MCF 10A (cell line): Measurements from ENCODE around the gene SMARCC1. TPM values are rescaled to one million over a fixed set of nuclear protein-coding genes. Genes with fewer than 3 reads are reported as not detected.
"Not testable (repeated sequence)": the region's sequence is repeated elsewhere in the genome, so short reads cannot be mapped to it uniquely, and the experiment has no call there.

Source experiments
- Bru-seq: library from RNA; stranded (reverse); fragments of 400-500 nt; gene quantifications from one replicate; lab custom pipeline; 2021; lab: Mats Ljungman, UMichigan
- BruChase-seq, 2 experiments: library from RNA; stranded (reverse); fragments of 400-500 nt; gene quantifications; one replicate each; lab custom pipeline; 2021; lab: Mats Ljungman, UMichigan
- BruUV-seq: library from RNA; stranded (reverse); fragments of 400-500 nt; replicated peaks from 2 replicates; lab custom pipeline; 2021; lab: Mats Ljungman, UMichigan
- CTCF ChIA-PET: fragments of 300-600 bp; sonication (Branson Sonifier 250); formaldehyde crosslinking; extraction: SDS; loops from one replicate; lab custom pipeline; 2021; ENCODE audit warnings: antibody characterized with exemption, inconsistent platforms; lab: Yijun Ruan, JAX
- POLR2A ChIA-PET: fragments of 300-600, 350-650 bp; sonication (Branson Sonifier 250); formaldehyde crosslinking; extraction: SDS; loops from one replicate; lab custom pipeline; 2020; ENCODE audit warnings: antibody characterized with exemption, inconsistent platforms; lab: Yijun Ruan, JAX
- DNase-seq: peaks from one replicate; pipeline ENCODE4 v3.0.0-alpha.2; 2018; ENCODE audit not compliant: unreplicated experiment
- H3K27ac Mint-ChIP-seq: one replicate; pipeline ENCODE4 v1.8.0; 2022; ENCODE audit warnings: mild to moderate bottlenecking, low read depth, mixed read lengths; ENCODE audit not compliant: unreplicated experiment
- H3K27me3 Mint-ChIP-seq: one replicate; pipeline ENCODE4 v1.8.0; 2022; ENCODE audit warnings: mixed read lengths; ENCODE audit not compliant: insufficient read depth, unreplicated experiment
- H3K36me3 Mint-ChIP-seq: one replicate; pipeline ENCODE4 v1.8.0; 2022; ENCODE audit warnings: mild to moderate bottlenecking, moderate library complexity, mixed read lengths; ENCODE audit not compliant: insufficient read depth, unreplicated experiment
- H3K4me1 Mint-ChIP-seq: one replicate; pipeline ENCODE4 v1.8.0; 2022; ENCODE audit warnings: mixed read lengths; ENCODE audit not compliant: insufficient read depth, unreplicated experiment
- H3K4me3 Mint-ChIP-seq: one replicate; pipeline ENCODE4 v1.8.0; 2022; ENCODE audit warnings: mild to moderate bottlenecking, moderate library complexity, mixed read lengths; ENCODE audit not compliant: unreplicated experiment
- H3K9me3 Mint-ChIP-seq: one replicate; pipeline ENCODE4 v1.8.0; 2022; ENCODE audit warnings: mixed read lengths; ENCODE audit not compliant: unreplicated experiment
- intact Hi-C: fragments of 100-400 bp; cut with micrococcal nuclease; formaldehyde crosslinking; loops from 2 replicates; pipeline ENCODE4 v1.14.1; 2022
- long read RNA-seq: library from polyadenylated mRNA; stranded (forward); transcript quantifications from one replicate; pipeline ENCODE4 v2.0.0, GENCODE V29; 2022
- total RNA-seq: library from RNA; stranded (reverse); gene quantifications from 2 replicates; pipeline ENCODE4 v1.2.3, GENCODE V29; 2022
- TF ChIP-seq, protein P1 (sequence below): fragments of 200-600 bp; IDR thresholded peaks from one replicate; pipeline ENCODE4 v1.8.0; 2022; ENCODE audit warnings: antibody characterized with exemption, mild to moderate bottlenecking; ENCODE audit not compliant: unreplicated experiment

The SMARCC1 gene
- total RNA-seq (59.1 and 77.5 TPM in 2 replicates), Bru-seq, nascent RNA (percentile 82 among the genes with signal in this experiment), BruChase-seq, experiment 1, labeled RNA remaining after a 6-hour chase (percentile 78 among the genes with signal in this experiment), BruChase-seq, experiment 2, labeled RNA remaining after a 2-hour chase (percentile 73 among the genes with signal in this experiment)
- long read RNA-seq, full-length matches to known transcripts, result 45 of 78 reads
- long read RNA-seq, partial matches to known transcripts, result 14 of 78 reads
- long read RNA-seq, other reads (novel, unspliced or antisense), result 19 of 78 reads

DNA sequence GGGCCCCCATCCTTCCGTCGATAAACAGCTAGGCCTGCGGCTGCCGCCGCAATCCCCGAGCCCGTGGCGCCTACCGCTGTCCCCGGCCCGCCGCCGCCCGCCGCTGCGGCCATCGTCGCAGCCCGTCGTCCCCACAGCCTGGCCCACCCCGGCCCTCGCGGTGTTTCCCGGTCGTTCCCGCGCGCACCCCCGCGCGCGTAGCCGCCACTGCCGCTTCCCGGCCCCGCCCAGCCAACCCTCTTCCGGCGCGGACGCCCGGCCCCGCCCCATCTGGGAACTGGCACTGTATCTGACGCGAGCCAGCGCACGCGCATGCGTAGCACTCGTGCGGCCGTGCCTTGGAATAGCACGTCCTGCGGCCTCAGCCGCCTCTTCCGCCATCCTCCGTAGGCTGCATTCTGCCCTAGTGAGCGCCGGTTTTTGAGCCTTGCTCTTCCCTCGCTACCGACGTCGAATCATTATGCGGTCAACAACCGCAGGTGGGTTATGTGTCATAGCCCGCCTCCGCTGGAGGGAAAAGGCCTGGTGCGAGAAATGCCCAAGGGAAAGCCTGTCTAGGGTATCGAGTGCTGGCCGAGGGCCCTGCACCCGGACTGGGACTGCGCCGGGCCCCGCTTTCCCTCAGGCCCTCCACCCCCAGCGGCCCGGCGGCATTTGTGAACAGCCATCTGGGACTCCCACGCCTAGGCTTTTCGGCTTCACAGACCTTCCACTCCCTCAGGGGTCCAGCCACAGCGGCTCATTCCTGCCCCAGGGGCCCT, at the start of gene SMARCC1:
Gene SMARCC1, minus strand, starts transcription at position 209 of the 761 bp plus-strand sequence. Its CDS starts 96 bp downstream, at position 113.
- intact Hi-C loops, result loop anchor here (10.0 kb wide), 1 partner anchor 117 kb away; no protein-coding TSS in a partner anchor
- H3K27ac Mint-ChIP-seq, result peak within 1 kb of the TSS; percentile 96
- no peaks in the 10 kb centered on the region for H3K9me3 Mint-ChIP-seq
- ChIA-PET CTCF (no interaction called here), POLR2A (interaction anchor here (0.6 to 3.5 kb wide), 12 partner anchors 14 to 834 kb away, joined by 3 to 22 read pairs (median 4); partner anchors contain the start of gene DHX30)
- H3K4me1 Mint-ChIP-seq, result peaks cover 5% of the 10 kb centered on the region
- H3K4me3 Mint-ChIP-seq, result peak within 1 kb of the TSS; percentile 94
- peak; percentile 97 for DNase-seq
- TSS peak; percentile 84 for BruUV-seq
- H3K27me3 Mint-ChIP-seq, result no peaks in the 10 kb centered on the region
- TF ChIP-seq, protein P1, sequence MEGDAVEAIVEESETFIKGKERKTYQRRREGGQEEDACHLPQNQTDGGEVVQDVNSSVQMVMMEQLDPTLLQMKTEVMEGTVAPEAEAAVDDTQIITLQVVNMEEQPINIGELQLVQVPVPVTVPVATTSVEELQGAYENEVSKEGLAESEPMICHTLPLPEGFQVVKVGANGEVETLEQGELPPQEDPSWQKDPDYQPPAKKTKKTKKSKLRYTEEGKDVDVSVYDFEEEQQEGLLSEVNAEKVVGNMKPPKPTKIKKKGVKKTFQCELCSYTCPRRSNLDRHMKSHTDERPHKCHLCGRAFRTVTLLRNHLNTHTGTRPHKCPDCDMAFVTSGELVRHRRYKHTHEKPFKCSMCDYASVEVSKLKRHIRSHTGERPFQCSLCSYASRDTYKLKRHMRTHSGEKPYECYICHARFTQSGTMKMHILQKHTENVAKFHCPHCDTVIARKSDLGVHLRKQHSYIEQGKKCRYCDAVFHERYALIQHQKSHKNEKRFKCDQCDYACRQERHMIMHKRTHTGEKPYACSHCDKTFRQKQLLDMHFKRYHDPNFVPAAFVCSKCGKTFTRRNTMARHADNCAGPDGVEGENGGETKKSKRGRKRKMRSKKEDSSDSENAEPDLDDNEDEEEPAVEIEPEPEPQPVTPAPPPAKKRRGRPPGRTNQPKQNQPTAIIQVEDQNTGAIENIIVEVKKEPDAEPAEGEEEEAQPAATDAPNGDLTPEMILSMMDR, result no peak
- peaks cover 6% of the 10 kb centered on the region for H3K36me3 Mint-ChIP-seq

DNA sequence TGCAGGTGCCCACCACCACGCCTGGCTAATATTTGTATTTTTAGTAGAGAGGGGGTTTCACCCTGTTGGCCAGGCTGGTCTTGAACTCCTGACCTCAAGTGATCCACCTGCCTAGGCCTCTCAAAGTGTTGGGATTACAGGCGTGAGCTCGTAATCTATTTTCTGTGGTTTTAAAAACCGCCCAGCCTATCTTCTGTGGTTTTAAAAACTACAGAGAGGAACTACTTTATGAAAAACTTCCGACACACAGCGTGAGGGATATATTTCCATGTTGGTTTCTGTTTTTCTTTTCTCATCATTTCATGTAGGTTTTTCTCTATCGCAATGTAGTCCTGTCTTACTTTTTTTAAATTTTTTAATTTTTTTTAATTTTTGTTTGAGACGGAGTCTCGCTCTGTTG, 47.8 kb upstream of the SMARCC1 start:
- BruUV-seq, intact Hi-C loops, DNase-seq, H3K27me3 Mint-ChIP-seq, H3K9me3 Mint-ChIP-seq, H3K27ac Mint-ChIP-seq, H3K4me3 Mint-ChIP-seq: not testable (repeated sequence)
- ChIA-PET CTCF (interaction anchor here (0.6 to 0.9 kb wide), 2 partner anchors 19 to 160 kb away, joined by 3 read pairs; no protein-coding TSS in a partner anchor), POLR2A (interaction anchor here (1.3 kb wide), 1 partner anchor 14 kb away, joined by 3 read pairs; no protein-coding TSS in a partner anchor)
- Mint-ChIP-seq H3K36me3 (peaks cover 83% of the 10 kb centered on the region), H3K4me1 (peaks cover 10% of the 10 kb centered on the region)

DNA sequence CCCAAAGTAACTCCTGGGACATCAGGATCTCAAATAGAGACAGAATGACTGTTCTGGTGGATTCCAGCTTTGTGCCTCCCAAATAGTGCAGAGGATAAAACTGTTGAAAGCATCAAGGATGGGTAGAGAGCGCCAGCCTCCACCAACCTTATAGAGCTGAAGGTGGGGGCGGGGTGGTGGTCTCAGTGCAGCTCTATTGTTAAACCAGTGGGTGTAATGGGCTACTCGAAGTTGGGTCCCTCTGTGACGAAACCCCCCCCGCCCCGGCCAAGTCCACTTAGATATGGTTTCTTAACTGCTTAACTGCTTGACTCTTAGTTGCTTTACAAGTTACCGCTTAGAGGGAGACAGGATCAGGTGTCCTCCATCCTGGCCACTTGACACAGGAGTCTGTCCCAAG, 43.9 kb upstream of the SMARCC1 start:
- no TSS peak for BruUV-seq
- H3K4me1 Mint-ChIP-seq, result peaks cover 12% of the 10 kb centered on the region
- intact Hi-C loops, result loop anchor here (1.0 kb wide), 1 partner anchor 165 kb away; no protein-coding TSS in a partner anchor
- ChIA-PET POLR2A (interaction anchor here (0.7 to 3.1 kb wide), 18 partner anchors 8 to 1527 kb away, joined by 3 to 28 read pairs (median 4); partner anchors contain the start of genes CDC25A, DHX30 and SMARCC1), CTCF (interaction anchor here (0.6 to 4.6 kb wide), 30 partner anchors 8 to 858 kb away, joined by 3 to 37 read pairs (median 4); no protein-coding TSS in a partner anchor)
- DNase-seq, result no peak
- H3K9me3 Mint-ChIP-seq, result no peaks in the 10 kb centered on the region
- H3K36me3 Mint-ChIP-seq, result peaks cover 49% of the 10 kb centered on the region
- peak overlapping the region; percentile 92 for H3K27ac Mint-ChIP-seq
- TF ChIP-seq, protein P1, result no peak
- peak overlapping the region; percentile 85 for H3K4me3 Mint-ChIP-seq
- H3K27me3 Mint-ChIP-seq, result no peaks in the 10 kb centered on the region

DNA sequence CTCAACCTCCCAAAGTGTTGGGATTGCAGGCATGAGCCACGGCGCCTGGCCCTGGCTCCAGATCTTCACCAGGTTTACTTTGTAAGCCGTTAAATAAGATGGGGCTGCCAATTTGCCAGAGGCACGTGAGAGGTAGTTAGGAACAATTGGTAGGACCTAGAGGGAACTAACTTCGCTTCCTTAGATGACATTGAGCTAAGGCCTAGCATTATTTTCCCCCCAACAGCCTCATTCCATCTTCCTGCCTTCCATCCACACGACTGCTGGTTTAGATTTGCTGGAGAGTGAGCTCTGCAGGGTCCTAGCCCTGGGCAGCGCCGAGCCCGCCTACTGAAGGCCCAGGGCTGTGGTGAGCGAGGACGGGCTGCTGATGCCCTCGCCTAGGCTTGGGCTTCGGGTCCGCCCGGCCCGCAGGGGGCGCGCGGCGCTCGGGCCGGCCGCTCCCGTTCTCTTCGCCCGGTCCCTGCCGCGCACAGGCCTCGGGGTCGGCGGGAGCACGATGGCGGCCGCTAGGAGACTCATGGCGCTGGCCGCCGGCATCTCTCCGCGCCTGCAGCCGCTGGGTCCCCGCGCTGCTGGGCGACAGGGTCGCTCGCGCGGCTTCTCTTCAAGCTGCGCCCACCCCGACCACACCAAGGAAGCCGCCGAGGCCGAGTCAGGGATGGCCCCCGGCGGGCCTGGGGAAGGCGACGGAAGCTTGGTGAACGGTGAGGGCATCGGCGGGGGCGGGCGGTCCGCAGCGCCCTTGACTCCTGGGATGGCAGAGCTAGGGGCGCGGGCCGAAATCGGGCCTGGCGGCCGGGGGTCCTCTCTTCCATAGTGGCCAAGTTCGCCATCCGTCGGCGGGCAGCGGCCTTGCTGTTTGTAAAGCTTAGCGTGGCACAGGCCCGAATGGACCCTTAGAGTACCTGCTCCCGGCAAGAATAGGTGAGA, 43.1 kb upstream of the SMARCC1 start:
- TF ChIP-seq, protein P1, result peak; percentile 72
- BruUV-seq, result no TSS peak
- peak overlapping the region; percentile 92 for H3K27ac Mint-ChIP-seq
- H3K4me3 Mint-ChIP-seq, result peak overlapping the region; percentile 85
- H3K36me3 Mint-ChIP-seq, result peaks cover 45% of the 10 kb centered on the region
- ChIA-PET POLR2A (interaction anchor here (0.6 to 3.1 kb wide), 19 partner anchors 9 to 363 kb away, joined by 3 to 28 read pairs (median 4); partner anchors contain the start of genes CDC25A, DHX30 and SMARCC1), CTCF (interaction anchor here (0.6 to 4.6 kb wide), 38 partner anchors 9 to 859 kb away, joined by 3 to 37 read pairs (median 4); no protein-coding TSS in a partner anchor)
- peaks cover 12% of the 10 kb centered on the region for H3K4me1 Mint-ChIP-seq
- no peaks in the 10 kb centered on the region for H3K9me3 Mint-ChIP-seq
- intact Hi-C loops, result loop anchor here (1.0 kb wide), 1 partner anchor 165 kb away; no protein-coding TSS in a partner anchor
- no peaks in the 10 kb centered on the region for H3K27me3 Mint-ChIP-seq
- DNase-seq, result peak; percentile 83
